Testis (tissue), 3 donors: ENCODE data around the gene LUC7L3. TPM values are rescaled to one million over a fixed set of nuclear protein-coding genes. Genes with fewer than 3 reads are reported as not detected.

Experiments used
- DNase-seq: peaks from one replicate; pipeline ENCODE4 v3.0.0-alpha.2; 2019
- H3K27ac ChIP-seq, 2 donors: fragments of 200-600 bp; sonication (generic); one replicate each; pipeline ENCODE4 v1.5.1; 2019
- H3K27me3 ChIP-seq: fragments of 200-600 bp; sonication (generic); one replicate; pipeline ENCODE4 v1.5.1; 2019
- H3K36me3 ChIP-seq: fragments of 200-600 bp; sonication (generic); one replicate; pipeline ENCODE4 v1.5.1; 2017; ENCODE audit warnings: low read depth; ENCODE audit errors: missing control alignments
- H3K4me1 ChIP-seq: fragments of 200-600 bp; sonication (generic); one replicate; pipeline ENCODE4 v1.5.1; 2019
- H3K4me3 ChIP-seq, 2 donors: fragments of 200-600 bp; sonication (generic); one replicate each; pipeline ENCODE4 v1.5.1; 2017 to 2019
- H3K9me3 ChIP-seq: fragments of 200-600 bp; sonication (generic); one replicate; pipeline ENCODE4 v1.5.1; 2017
- CTCF ChIP-seq, 3 experiments: fragments of 450-650 bp in 2 of 3; fragments of 200-600 bp in 1 of 3; sonication (generic) in 1 of 3; IDR thresholded peaks; one replicate each; pipeline ENCODE4 v1.5.1; 2016 to 2019; ENCODE audit warnings: antibody characterized with exemption in 3 of 3, mild to moderate bottlenecking in 2 of 3, moderate library complexity in 1 of 3
- POLR2A ChIP-seq: fragments of 450-650 bp; IDR thresholded peaks from one replicate; pipeline ENCODE4 v1.6.1; 2017; ENCODE audit warnings: antibody characterized with exemption, mild to moderate bottlenecking, moderate library complexity
- WGBS, 2 donors: methylation state at CpG; one replicate each; pipeline ENCODE4 v1.1.5; 2018; 5-methylcytosine and 5-hydroxymethylcytosine counted together
- intact Hi-C: fragments of 100-400 bp; cut with DNase I; formaldehyde crosslinking; loops from one replicate; pipeline ENCODE4 v1.15.1; 2023; ENCODE audit warnings: low total_unique reads
- polyA plus RNA-seq: library from polyadenylated mRNA; stranded (reverse); fragments of 350-450 nt; fragmentation: Illumina TruSeq; extraction: RNeasy Lipid Tissue Mini Kit (QIAGEN cat#74804); gene quantifications from one replicate; pipeline ENCODE4 v1.2.3, GENCODE V29; 2014; ENCODE audit warnings: low read depth, low replicate concordance; ENCODE audit not compliant: insufficient read depth
- total RNA-seq, 2 donors: library from RNA; depleted of rRNA; stranded (reverse); fragments of >200 nt; gene quantifications; one replicate each; pipeline ENCODE4 v1.2.3, GENCODE V29; 2016

LUC7L3 gene
- total and polyA plus RNA-seq, 3 donors from 2014 or later, result 37.4 to 160 (median 115) TPM

GRCh38 chr17:50787106-50787505 is 67.7 kb downstream of the LUC7L3 start:
- Histone ChIP-seq H3K36me3 (no peaks in the 10 kb centered on the region), H3K4me1 (no peaks in the 10 kb centered on the region), H3K27me3 (no peaks in the 10 kb centered on the region), H3K9me3 (no peaks in the 10 kb centered on the region), H3K27ac (no peak overlapping the region), H3K4me3 (no peak overlapping the region)
- no peak for DNase-seq
- intact Hi-C loops, result loop anchor here (5.0 kb wide), 1 partner anchor 50 kb away; the partner anchor contains the start of gene WFIKKN2
- 68 to 70% methylated on average over 7 of the region's 7 CpGs for WGBS, 2 donors
- TF ChIP-seq POLR2A, result no peak
- TF ChIP-seq CTCF (IDR thresholded peaks at IDR 0.05), result no peak

- TF ChIP-seq POLR2A, result no peak
- TF ChIP-seq CTCF (IDR thresholded peaks at IDR 0.05), result no peak
- 84 to 86% methylated on average over 6 of the region's 6 CpGs for WGBS, 2 donors
- intact Hi-C loops, result no loop called here
Observed at GRCh38 chr17:50790618-50791017, 71.2 kb downstream of the LUC7L3 start.

GRCh38 chr17:50792132-50792531 is 72.7 kb downstream of the LUC7L3 start:
- H3K4me1 ChIP-seq, result peaks cover 5% of the 10 kb centered on the region
- DNase-seq, result no peak
- H3K27ac ChIP-seq, result no peak overlapping the region
- H3K27me3 ChIP-seq, result no peaks in the 10 kb centered on the region
- no peak overlapping the region for H3K4me3 ChIP-seq
- TF ChIP-seq CTCF (IDR thresholded peaks at IDR 0.05), result no peak
- no peak for TF ChIP-seq POLR2A
- H3K9me3 ChIP-seq, result no peaks in the 10 kb centered on the region
- intact Hi-C loops, result no loop called here
- no peaks in the 10 kb centered on the region for H3K36me3 ChIP-seq
- WGBS, 2 donors, result 83 to 86% methylated on average over 7 of the region's 7 CpGs

More at GRCh38 chr17:50790618-50791017, 71.2 kb downstream of the LUC7L3 start:
- Histone ChIP-seq H3K4me1 (no peaks in the 10 kb centered on the region), H3K27ac (no peak overlapping the region), H3K4me3 (no peak overlapping the region), H3K9me3 (no peaks in the 10 kb centered on the region), H3K27me3 (no peaks in the 10 kb centered on the region), H3K36me3 (no peaks in the 10 kb centered on the region)
- no peak for DNase-seq

- peaks cover 9% of the 10 kb centered on the region for H3K4me1 ChIP-seq
- 95% methylated on average over 7 to 8 of the region's 8 CpGs for WGBS, 2 donors
- no peak overlapping the region for H3K27ac ChIP-seq
- no peak overlapping the region for H3K4me3 ChIP-seq
- no peaks in the 10 kb centered on the region for H3K9me3 ChIP-seq
- no peaks in the 10 kb centered on the region for H3K36me3 ChIP-seq
- DNase-seq, result no peak
- intact Hi-C loops, result no loop called here
- H3K27me3 ChIP-seq, result no peaks in the 10 kb centered on the region
- TF ChIP-seq CTCF (IDR thresholded peaks at IDR 0.05) (no peak), POLR2A (no peak)
Observed at GRCh38 chr17:50793007-50793406, 73.6 kb downstream of the LUC7L3 start.

GRCh38 chr17:50794361-50794760 is 75.0 kb downstream of the LUC7L3 start:
- 96 to 98% methylated on average over 6 of the region's 6 CpGs for WGBS, 2 donors
- no peak for TF ChIP-seq POLR2A
- TF ChIP-seq CTCF (IDR thresholded peaks at IDR 0.05), result no peak
- intact Hi-C loops, result no loop called here
- Histone ChIP-seq H3K9me3 (no peaks in the 10 kb centered on the region), H3K4me3 (no peak overlapping the region), H3K36me3 (no peaks in the 10 kb centered on the region), H3K27me3 (no peaks in the 10 kb centered on the region), H3K4me1 (peaks cover 9% of the 10 kb centered on the region), H3K27ac (no peak overlapping the region)
- DNase-seq, result no peak
